BLaER1 (cell line): ENCODE data around the gene THOC6.

Source experiments
- H3K27ac ChIP-seq: shearing (Covaris generic); formaldehyde crosslinking; 2 replicates; pipeline ENCODE4 v1.8.1; 2022
- H3K27me3 ChIP-seq: shearing (Covaris generic); formaldehyde crosslinking; 2 replicates; pipeline ENCODE4 v1.8.1; 2022
- H3K36me3 ChIP-seq: shearing (Covaris generic); formaldehyde crosslinking; 2 replicates; pipeline ENCODE4 v1.8.1; 2022
- H3K4me1 ChIP-seq: shearing (Covaris generic); formaldehyde crosslinking; 2 replicates; pipeline ENCODE4 v1.8.1; 2022
- H3K4me2 ChIP-seq: shearing (Covaris generic); formaldehyde crosslinking; 2 replicates; pipeline ENCODE4 v1.8.1; 2022
- H3K4me3 ChIP-seq: shearing (Covaris generic); formaldehyde crosslinking; 2 replicates; pipeline ENCODE4 v1.8.1; 2022
- H3K9ac ChIP-seq: shearing (Covaris generic); formaldehyde crosslinking; 2 replicates; pipeline ENCODE4 v1.8.1; 2022
- H3K9me3 ChIP-seq: shearing (Covaris generic); formaldehyde crosslinking; 2 replicates; pipeline ENCODE4 v1.8.1; 2022
- H4K20me1 ChIP-seq: shearing (Covaris generic); formaldehyde crosslinking; 2 replicates; pipeline ENCODE4 v1.8.1; 2022
- Cebpa-rat ChIP-seq: shearing (Covaris generic); IDR thresholded peaks from 2 replicates; pipeline ENCODE4 v1.8.1; 2022

THOC6 gene

DNA sequence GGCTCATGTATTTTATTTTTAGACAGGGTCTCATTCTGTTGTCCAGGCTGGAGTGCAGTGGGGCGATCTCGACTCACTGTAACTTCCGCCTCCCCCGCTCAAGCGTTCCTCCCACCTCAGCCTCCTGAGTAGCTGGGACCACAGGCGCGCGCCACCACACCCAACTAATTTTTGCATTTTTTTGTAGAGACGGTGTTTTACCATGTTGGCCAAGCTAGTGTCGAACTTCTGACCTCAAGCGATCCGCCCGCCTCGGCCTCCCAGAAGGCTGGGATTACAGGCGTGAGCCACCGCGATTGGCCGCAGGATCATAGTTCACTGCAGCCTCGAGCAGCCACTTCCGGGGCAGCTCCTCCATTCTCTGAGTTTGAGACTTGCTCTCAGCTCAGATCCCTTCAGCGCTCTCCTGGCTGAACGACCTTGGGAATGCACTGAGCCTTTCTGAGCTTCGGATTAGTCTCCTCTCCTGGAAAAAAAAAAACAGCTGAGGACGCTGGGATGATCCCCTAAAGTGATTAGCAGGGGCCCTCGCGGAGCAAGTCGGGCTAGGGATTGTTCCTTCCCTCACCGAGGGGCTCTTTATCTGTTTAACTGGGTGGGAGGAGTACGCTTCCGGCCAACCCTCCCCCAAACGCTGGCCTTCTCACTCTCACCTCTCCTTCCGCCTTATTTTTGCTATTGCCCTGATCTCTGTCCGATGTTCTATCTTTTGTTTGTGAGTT is 42.5 kb upstream of the THOC6 start:
- Histone ChIP-seq H3K4me3 (peak overlapping the region; percentile 89), H3K27ac (peak overlapping the region; percentile 93), H3K4me1 (peaks cover 76% of the 10 kb centered on the region), H4K20me1 (peaks cover 20% of the 10 kb centered on the region), H3K36me3 (peaks cover 20% of the 10 kb centered on the region), H3K9me3 (no peaks in the 10 kb centered on the region), H3K9ac (peak overlapping the region; percentile 88), H3K4me2 (peak overlapping the region; percentile 97), H3K27me3 (no peaks in the 10 kb centered on the region)
- no peak for TF ChIP-seq Cebpa-rat

DNA sequence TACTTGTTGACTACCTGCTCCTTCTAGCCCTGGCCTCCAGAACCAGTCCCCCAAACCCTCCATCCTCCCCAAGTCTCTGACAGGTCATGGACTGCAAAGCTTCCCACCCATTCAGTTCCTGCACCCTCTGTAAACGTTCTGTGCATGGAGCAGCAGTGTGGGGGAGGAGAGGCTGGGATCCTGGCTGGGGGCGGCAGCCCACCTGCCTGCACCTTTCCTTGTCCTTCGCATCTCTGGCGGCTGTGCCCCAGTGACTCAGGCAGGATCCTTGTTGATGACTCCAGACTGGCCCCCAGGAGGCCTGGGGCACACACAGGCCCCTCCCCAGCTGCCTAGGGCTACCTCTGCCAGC is 42.0 kb upstream of the THOC6 start:
- Histone ChIP-seq H3K27ac (no peak overlapping the region), H3K36me3 (peaks cover 15% of the 10 kb centered on the region), H3K4me3 (no peak overlapping the region), H3K9ac (no peak overlapping the region; the same call in 1 of the 2 replicates), H3K4me1 (peaks cover 76% of the 10 kb centered on the region), H3K4me2 (peak overlapping the region; percentile 97), H3K9me3 (no peaks in the 10 kb centered on the region), H3K27me3 (no peaks in the 10 kb centered on the region), H4K20me1 (peaks cover 15% of the 10 kb centered on the region)
- TF ChIP-seq Cebpa-rat: no peak

DNA sequence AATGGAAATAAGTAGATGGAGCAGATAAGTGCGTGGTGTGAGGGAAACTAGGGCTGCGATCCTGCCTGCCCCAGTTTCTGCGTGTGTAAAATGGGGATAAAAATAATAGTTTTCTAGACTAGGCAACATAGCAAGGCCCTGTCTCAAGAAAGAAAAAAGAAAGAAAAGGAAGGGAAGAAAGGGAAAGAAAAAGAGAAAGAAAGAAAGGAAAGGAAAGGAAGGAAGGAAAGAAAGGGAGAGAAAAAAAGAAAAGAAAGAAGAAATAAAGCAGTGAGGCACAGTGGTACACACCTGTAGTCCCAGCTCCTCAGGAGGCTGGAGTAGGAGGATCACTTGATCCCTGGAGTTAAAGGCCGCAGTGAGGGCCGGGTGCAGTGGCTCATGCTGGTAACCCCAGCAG is 41.4 kb upstream of the THOC6 start:
- no peak for TF ChIP-seq Cebpa-rat

DNA sequence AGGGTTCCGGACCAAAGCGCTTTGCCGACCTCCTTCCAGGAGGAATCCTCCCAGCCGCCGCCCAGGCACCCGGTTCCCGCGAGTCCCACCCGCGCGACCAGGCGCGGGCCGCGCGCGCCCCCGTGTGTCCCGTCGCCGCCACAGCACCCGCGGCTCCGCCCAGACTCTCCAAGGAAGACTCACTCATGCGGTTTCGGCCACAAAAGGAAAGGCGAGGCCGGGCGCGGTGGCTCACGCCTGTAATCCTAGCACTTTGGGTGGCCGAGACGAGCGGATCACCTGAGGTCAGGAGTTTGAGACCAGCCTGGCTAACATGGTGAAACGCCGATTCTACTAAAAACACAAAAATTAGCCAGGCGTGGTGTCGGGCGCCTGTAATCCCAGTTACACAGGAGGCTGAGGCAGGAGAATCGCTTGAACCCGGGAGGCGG is 40.1 kb upstream of the THOC6 start:
- Histone ChIP-seq H3K4me1 (peaks cover 59% of the 10 kb centered on the region), H4K20me1 (peaks cover 6% of the 10 kb centered on the region; the same call in 1 of the 2 replicates), H3K4me2 (peak overlapping the region; percentile 97), H3K36me3 (no peaks in the 10 kb centered on the region), H3K9me3 (no peaks in the 10 kb centered on the region), H3K9ac (peak overlapping the region; percentile 49; the same call in 1 of the 2 replicates), H3K27me3 (no peaks in the 10 kb centered on the region), H3K4me3 (peak overlapping the region; percentile 53), H3K27ac (peak overlapping the region; percentile 44; the same call in 1 of the 2 replicates)
- TF ChIP-seq Cebpa-rat: no peak

More for the DNA sequence above, 41.4 kb upstream of the THOC6 start:
- Histone ChIP-seq H3K27ac (no peak overlapping the region), H3K27me3 (no peaks in the 10 kb centered on the region), H3K4me1 (peaks cover 72% of the 10 kb centered on the region), H3K36me3 (peaks cover 10% of the 10 kb centered on the region; the same call in 1 of the 2 replicates), H4K20me1 (peaks cover 10% of the 10 kb centered on the region; the same call in 1 of the 2 replicates), H3K9ac (no peak overlapping the region), H3K4me3 (no peak overlapping the region), H3K9me3 (no peaks in the 10 kb centered on the region), H3K4me2 (peak overlapping the region; percentile 97)

DNA sequence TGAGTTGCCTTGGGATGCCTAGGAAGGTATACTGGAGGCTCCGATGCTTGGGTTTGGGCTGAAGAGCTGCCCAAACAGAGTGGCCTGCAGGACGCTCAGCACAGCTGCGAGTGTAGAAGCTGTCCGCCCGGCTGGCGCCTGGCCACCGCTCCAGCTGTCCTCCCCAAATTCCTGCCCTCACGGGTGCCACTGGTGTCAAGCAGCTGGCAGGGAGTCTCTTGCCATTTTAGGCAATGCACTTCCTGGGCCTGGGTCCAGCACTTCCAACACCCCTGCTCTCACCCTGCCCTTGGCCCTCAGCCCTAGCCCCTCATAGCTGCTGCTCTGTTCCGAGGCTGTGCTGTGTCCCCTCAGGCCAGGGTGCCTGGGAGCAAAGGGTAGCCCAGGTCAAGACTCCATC is 38.4 kb upstream of the THOC6 start:
- Histone ChIP-seq H3K36me3 (no peaks in the 10 kb centered on the region), H3K27me3 (peaks cover 10% of the 10 kb centered on the region; the same call in 1 of the 2 replicates), H4K20me1 (no peaks in the 10 kb centered on the region), H3K9ac (no peak overlapping the region), H3K4me1 (peaks cover 47% of the 10 kb centered on the region), H3K4me2 (no peak overlapping the region), H3K27ac (no peak overlapping the region), H3K4me3 (no peak overlapping the region), H3K9me3 (no peaks in the 10 kb centered on the region)
- no peak for TF ChIP-seq Cebpa-rat

DNA sequence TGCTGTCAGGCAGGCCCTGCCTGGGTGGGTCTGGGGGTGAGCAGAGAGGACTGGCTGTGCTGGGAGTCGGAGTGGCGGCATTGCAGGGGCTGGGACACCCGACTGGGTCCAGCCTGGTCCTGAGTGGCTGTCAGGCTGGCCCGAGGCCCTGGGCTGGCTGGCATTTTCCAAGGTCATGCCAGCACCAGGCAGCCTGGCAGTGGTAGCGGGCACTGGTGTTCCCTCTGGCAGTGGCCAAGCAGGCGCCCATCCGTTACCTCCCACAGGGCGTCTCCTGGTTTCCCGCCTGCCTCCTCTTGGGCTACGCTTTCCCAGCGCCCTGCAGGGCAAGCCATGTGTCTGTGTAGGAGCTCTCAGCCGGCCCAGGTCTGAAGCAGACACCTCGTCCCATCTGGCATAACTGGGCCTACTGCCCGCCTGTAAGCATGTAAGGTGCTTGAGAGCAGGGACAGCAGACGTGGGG is 37.9 kb upstream of the THOC6 start:
- Histone ChIP-seq H4K20me1 (no peaks in the 10 kb centered on the region), H3K27me3 (peaks cover 15% of the 10 kb centered on the region), H3K9ac (no peak overlapping the region), H3K36me3 (no peaks in the 10 kb centered on the region), H3K4me1 (peaks cover 44% of the 10 kb centered on the region), H3K4me2 (no peak overlapping the region), H3K4me3 (no peak overlapping the region), H3K27ac (no peak overlapping the region), H3K9me3 (no peaks in the 10 kb centered on the region)
- TF ChIP-seq Cebpa-rat: no peak

DNA sequence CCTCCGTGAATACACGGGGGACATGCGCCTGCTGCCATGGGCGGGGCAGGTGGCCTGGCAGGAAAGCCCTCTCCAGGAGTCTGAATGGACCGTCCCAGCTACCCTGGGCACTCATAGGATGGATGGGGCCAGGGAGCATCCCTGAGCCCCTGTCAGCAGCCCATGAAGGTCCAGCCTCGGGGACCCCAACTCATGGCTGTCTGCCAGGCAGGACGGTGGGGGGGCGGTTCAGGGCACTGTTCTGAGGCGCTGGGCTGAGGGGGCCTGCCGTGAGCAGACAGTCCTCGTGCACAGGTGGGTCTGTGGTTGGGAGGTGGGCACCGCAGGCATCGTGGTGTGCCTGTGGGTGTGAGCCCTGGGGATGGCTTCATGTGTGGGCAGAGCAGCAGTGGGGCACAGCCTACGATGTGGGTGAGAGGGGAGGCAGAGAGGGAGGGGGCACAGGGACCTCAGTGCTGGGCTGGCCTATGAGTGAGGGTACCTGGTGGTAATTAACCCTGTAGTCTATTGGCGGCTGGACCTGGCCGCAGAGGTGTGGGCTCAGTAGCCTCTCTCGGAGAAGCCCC is 37.1 kb upstream of the THOC6 start:
- no peak overlapping the region for H3K9ac ChIP-seq
- H3K9me3 ChIP-seq: no peaks in the 10 kb centered on the region
- H3K27ac ChIP-seq: no peak overlapping the region
- H3K4me2 ChIP-seq: no peak overlapping the region
- TF ChIP-seq Cebpa-rat: no peak
- H3K4me3 ChIP-seq: no peak overlapping the region
- no peaks in the 10 kb centered on the region for H4K20me1 ChIP-seq
- H3K36me3 ChIP-seq: no peaks in the 10 kb centered on the region
- H3K4me1 ChIP-seq: peaks cover 36% of the 10 kb centered on the region
- peaks cover 18% of the 10 kb centered on the region for H3K27me3 ChIP-seq

DNA sequence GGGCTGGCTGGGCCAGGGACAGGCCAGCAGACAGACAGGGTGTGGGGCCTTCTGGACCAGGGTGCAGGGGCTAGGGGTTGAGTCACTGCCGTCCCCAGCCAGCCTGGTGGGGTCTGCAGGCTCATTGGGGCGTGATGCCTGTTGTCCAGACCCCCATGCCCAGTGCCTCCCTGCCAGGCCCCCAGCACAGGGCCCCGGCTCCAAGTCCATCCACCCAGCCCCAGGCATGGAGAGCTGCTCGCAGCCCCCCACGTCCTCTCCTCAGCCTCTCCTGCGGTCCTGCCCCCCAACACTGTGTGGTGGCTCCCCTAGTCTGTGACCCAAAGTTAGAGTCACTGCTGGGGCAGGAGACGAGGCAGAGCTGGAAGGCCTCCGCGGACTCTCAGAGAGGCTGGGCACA is 36.5 kb upstream of the THOC6 start:
- H3K4me2 ChIP-seq: no peak overlapping the region
- no peak overlapping the region for H3K27ac ChIP-seq
- H4K20me1 ChIP-seq: no peaks in the 10 kb centered on the region
- H3K36me3 ChIP-seq: no peaks in the 10 kb centered on the region
- H3K9ac ChIP-seq: no peak overlapping the region
- H3K27me3 ChIP-seq: peaks cover 18% of the 10 kb centered on the region
- no peak overlapping the region for H3K4me3 ChIP-seq
- peaks cover 31% of the 10 kb centered on the region for H3K4me1 ChIP-seq
- TF ChIP-seq Cebpa-rat: no peak
- H3K9me3 ChIP-seq: no peaks in the 10 kb centered on the region

DNA sequence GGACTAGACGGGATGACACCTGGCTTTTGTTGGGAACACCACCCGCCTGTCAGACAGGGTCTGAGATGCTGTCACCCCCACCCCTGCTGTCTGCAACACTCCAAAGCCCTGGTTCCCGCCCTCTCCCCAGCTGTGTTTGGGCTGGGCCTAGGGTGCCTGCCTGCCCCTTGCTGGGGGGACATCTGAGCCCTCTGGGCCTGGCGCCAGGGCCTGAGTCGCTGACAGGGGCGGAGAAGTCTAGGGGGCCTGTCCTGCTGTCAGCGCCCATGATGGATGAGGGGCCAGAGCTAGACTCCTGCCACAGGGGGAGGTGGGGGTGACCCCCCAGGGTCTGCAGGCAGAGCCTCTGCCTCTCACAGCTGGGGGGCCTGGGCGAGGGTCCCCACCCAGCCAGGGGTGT is 36.0 kb upstream of the THOC6 start:
- H3K4me1 ChIP-seq: peaks cover 25% of the 10 kb centered on the region

DNA sequence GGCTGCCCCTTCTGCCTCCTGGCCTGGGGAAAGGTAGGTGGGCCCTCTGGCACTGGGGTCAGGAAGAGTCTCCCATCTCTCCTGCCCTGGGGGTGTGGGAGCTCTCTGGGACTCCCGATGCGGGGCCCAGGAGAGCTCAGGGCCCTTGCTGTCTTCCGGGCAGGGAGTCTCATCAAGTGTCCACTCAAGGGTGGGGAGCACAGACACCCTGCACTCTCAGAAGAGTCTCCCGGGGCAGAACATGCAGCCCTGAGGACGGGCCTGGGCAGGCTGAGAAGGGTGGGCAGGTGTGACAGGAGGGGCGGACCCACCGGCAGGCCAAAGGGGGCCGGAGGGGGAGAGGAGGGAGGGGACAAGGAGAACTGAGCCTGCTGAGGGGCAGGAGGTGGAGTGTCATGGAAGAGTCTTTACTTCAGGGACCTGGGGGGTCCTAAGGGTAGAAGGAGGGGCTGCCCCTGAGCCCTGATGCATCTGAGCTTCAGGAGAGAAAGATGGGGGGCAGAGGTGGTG is 35.2 kb upstream of the THOC6 start:
- no peak overlapping the region for H3K4me3 ChIP-seq
- H3K4me1 ChIP-seq: peaks cover 17% of the 10 kb centered on the region
- no peak for TF ChIP-seq Cebpa-rat
- peaks cover 18% of the 10 kb centered on the region for H3K27me3 ChIP-seq
- H3K36me3 ChIP-seq: no peaks in the 10 kb centered on the region
- no peaks in the 10 kb centered on the region for H3K9me3 ChIP-seq
- no peak overlapping the region for H3K9ac ChIP-seq
- H4K20me1 ChIP-seq: no peaks in the 10 kb centered on the region
- H3K27ac ChIP-seq: no peak overlapping the region
- no peak overlapping the region for H3K4me2 ChIP-seq

More for the DNA sequence above, 36.0 kb upstream of the THOC6 start:
- H4K20me1 ChIP-seq: no peaks in the 10 kb centered on the region
- H3K27me3 ChIP-seq: peaks cover 18% of the 10 kb centered on the region
- TF ChIP-seq Cebpa-rat: no peak
- no peaks in the 10 kb centered on the region for H3K9me3 ChIP-seq
- H3K4me2 ChIP-seq: no peak overlapping the region
- H3K4me3 ChIP-seq: no peak overlapping the region
- no peaks in the 10 kb centered on the region for H3K36me3 ChIP-seq
- H3K9ac ChIP-seq: no peak overlapping the region
- no peak overlapping the region for H3K27ac ChIP-seq
